SK-N-SH treated with all-trans-retinoic acid at 6 μM for 48 hours (cell line): ENCODE data around the gene ABI2.

ENCODE experiments used
- ATAC-seq: fragments of 200-7000 bp; cut with Tn5 transposase; 3 replicates; pipeline ENCODE4 v1.9.1; 2020; ENCODE audit warnings: mild to moderate bottlenecking, moderate library complexity
- ARNTL ChIP-seq: fragments of 450-650 bp; formaldehyde crosslinking; IDR thresholded peaks from 2 replicates; pipeline ENCODE4 v1.5.0; 2020; ENCODE audit warnings: low read depth, mild to moderate bottlenecking, moderate library complexity, borderline replicate concordance
- BACH2 ChIP-seq: fragments of 250-450 bp; sonication (Bioruptor Pico); IDR thresholded peaks from 2 replicates; pipeline ENCODE4 v1.9.0; 2021; ENCODE audit warnings: mild to moderate bottlenecking, borderline replicate concordance
- CSDC2 ChIP-seq: fragments of 250-450 bp; sonication (Bioruptor Pico); IDR thresholded peaks from 2 replicates; pipeline ENCODE4 v1.5.0; 2020; ENCODE audit warnings: mild to moderate bottlenecking, moderate library complexity
- ESRRG ChIP-seq: fragments of 250-450 bp; sonication (Bioruptor Pico); IDR thresholded peaks from 2 replicates; pipeline ENCODE4 v1.6.1; 2021; ENCODE audit warnings: mild to moderate bottlenecking
- GLIS3 ChIP-seq: fragments of 250-450 bp; sonication (Bioruptor Pico); IDR thresholded peaks from 2 replicates; pipeline ENCODE4 v1.5.0; 2020; ENCODE audit warnings: mild to moderate bottlenecking, moderate library complexity
- ISL1 ChIP-seq: fragments of 250-450 bp; sonication (Bioruptor Pico); IDR thresholded peaks from 2 replicates; pipeline ENCODE4 v2.1.2; 2022; ENCODE audit warnings: mild to moderate bottlenecking, moderate library complexity
- OSR1 ChIP-seq: fragments of 250-450 bp; sonication (Bioruptor Pico); IDR thresholded peaks from 2 replicates; pipeline ENCODE4 v1.8.0; 2022; ENCODE audit warnings: moderate library complexity, mild to moderate bottlenecking, inconsistent platforms
- PATZ1 ChIP-seq: fragments of 250-450 bp; sonication (Bioruptor Pico); IDR thresholded peaks from 2 replicates; pipeline ENCODE4 v1.8.0; 2020; ENCODE audit warnings: mild to moderate bottlenecking, moderate library complexity, borderline replicate concordance
- POU6F1 ChIP-seq: fragments of 250-450 bp; sonication (Bioruptor Pico); IDR thresholded peaks from 2 replicates; pipeline ENCODE4 v1.8.0; 2021; ENCODE audit warnings: low read depth, mild to moderate bottlenecking, moderate library complexity, borderline replicate concordance
- PPARA ChIP-seq: fragments of 250-450 bp; sonication (Bioruptor Pico); IDR thresholded peaks from 2 replicates; pipeline ENCODE4 v1.5.0; 2020; ENCODE audit warnings: mild to moderate bottlenecking, borderline replicate concordance
- RARB ChIP-seq: fragments of 250-450 bp; sonication (Bioruptor Pico); IDR thresholded peaks from 2 replicates; pipeline ENCODE4 v1.8.0; 2021; ENCODE audit warnings: mild to moderate bottlenecking, moderate library complexity
- SNAI2 ChIP-seq: fragments of 250-450 bp; sonication (Bioruptor Pico); IDR thresholded peaks from 2 replicates; pipeline ENCODE4 v1.5.0; 2020; ENCODE audit warnings: mild to moderate bottlenecking, moderate library complexity
- TCF4 ChIP-seq: fragments of 250-450 bp; sonication (Bioruptor Pico); IDR thresholded peaks from 2 replicates; pipeline ENCODE4 v1.8.0; 2021; ENCODE audit warnings: mild to moderate bottlenecking, moderate library complexity, borderline replicate concordance
- TOX ChIP-seq: fragments of 250-450 bp; sonication (Bioruptor Pico); IDR thresholded peaks from 2 replicates; pipeline ENCODE4 v1.8.0; 2021; ENCODE audit warnings: mild to moderate bottlenecking, moderate library complexity, borderline replicate concordance
- ZC3H10 ChIP-seq: fragments of 250-450 bp; sonication (Bioruptor Pico); IDR thresholded peaks from 2 replicates; pipeline ENCODE4 v1.5.1; 2021; ENCODE audit warnings: mild to moderate bottlenecking, moderate library complexity
- ZFP3 ChIP-seq: fragments of 250-450 bp; sonication (Bioruptor Pico); IDR thresholded peaks from 2 replicates; pipeline ENCODE4 v1.5.0; 2020; ENCODE audit warnings: mild to moderate bottlenecking, moderate library complexity
- ZFP30 ChIP-seq: fragments of 450-650 bp; formaldehyde crosslinking; IDR thresholded peaks from 2 replicates; pipeline ENCODE4 v1.5.0; 2022; ENCODE audit warnings: mild to moderate bottlenecking, moderate library complexity
- ZNF565 ChIP-seq: fragments of 450-650 bp; formaldehyde crosslinking; conservative IDR thresholded peaks from 2 replicates; pipeline ENCODE4 v1.5.0; 2020; ENCODE audit warnings: low read depth, mild to moderate bottlenecking, moderate library complexity
- ZNF70 ChIP-seq: fragments of 450-650 bp; formaldehyde crosslinking; IDR thresholded peaks from 2 replicates; pipeline ENCODE4 v1.5.0; 2020; ENCODE audit warnings: mild to moderate bottlenecking, moderate library complexity
- ZNF8 ChIP-seq: fragments of 450-650 bp; formaldehyde crosslinking; IDR thresholded peaks from 2 replicates; pipeline ENCODE4 v1.5.0; 2020; ENCODE audit warnings: mild to moderate bottlenecking, moderate library complexity
- TF ChIP-seq, protein P1 (sequence below): fragments of 250-450 bp; sonication (Bioruptor Pico); IDR thresholded peaks from 2 replicates; pipeline ENCODE4 v1.5.1; 2021; ENCODE audit warnings: mild to moderate bottlenecking, moderate library complexity
- TF ChIP-seq, protein P2 (sequence below): fragments of 250-450 bp; sonication (Bioruptor Pico); IDR thresholded peaks from 2 replicates; pipeline ENCODE4 v1.5.0; 2020; ENCODE audit warnings: mild to moderate bottlenecking, moderate library complexity

Gene ABI2

DNA sequence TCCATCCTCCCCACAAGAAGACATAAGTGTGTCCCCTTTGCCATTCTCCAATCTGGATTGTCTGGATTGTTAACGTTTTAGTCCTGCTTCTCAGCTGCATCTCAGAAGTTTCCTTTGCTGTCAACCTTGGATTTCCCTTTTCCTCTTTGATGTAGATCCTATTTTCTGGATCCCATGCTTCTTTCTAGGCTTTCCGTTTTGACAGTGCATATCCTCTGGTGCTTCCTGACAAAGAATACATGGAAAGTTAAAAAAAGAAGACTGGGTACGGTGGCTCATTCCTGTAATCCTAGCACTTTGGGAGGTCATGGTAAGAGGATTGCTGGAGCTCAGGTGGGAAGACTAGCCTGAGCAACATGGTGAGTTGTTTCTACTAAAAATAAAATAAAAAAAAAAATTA, 26.8 kb downstream of the ABI2 start:
- TF ChIP-seq ZFP30 (no peak), POU6F1 (CRISPR knock-in tag) (no peak), OSR1 (no peak), ISL1 (CRISPR knock-in tag) (no peak), TCF4 (no peak), PPARA (CRISPR knock-in tag) (no peak), ZNF565 (CRISPR knock-in tag) (no peak), SNAI2 (CRISPR knock-in tag) (no peak), CSDC2 (CRISPR knock-in tag) (no peak), ZFP3 (CRISPR knock-in tag) (no peak), PATZ1 (CRISPR knock-in tag) (no peak)
- ATAC-seq = no peak

- no peak for ATAC-seq
- TF ChIP-seq ZNF70 (no peak), ESRRG (CRISPR knock-in tag) (no peak), CSDC2 (CRISPR knock-in tag) (no peak), ZFP30 (no peak), POU6F1 (CRISPR knock-in tag) (no peak), PPARA (CRISPR knock-in tag) (no peak), TOX (CRISPR knock-in tag) (no peak)
- TF ChIP-seq, protein P1, sequence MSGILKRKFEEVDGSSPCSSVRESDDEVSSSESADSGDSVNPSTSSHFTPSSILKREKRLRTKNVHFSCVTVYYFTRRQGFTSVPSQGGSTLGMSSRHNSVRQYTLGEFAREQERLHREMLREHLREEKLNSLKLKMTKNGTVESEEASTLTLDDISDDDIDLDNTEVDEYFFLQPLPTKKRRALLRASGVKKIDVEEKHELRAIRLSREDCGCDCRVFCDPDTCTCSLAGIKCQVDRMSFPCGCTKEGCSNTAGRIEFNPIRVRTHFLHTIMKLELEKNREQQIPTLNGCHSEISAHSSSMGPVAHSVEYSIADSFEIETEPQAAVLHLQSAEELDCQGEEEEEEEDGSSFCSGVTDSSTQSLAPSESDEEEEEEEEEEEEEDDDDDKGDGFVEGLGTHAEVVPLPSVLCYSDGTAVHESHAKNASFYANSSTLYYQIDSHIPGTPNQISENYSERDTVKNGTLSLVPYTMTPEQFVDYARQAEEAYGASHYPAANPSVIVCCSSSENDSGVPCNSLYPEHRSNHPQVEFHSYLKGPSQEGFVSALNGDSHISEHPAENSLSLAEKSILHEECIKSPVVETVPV = no peak
Measured at GRCh38 chr2:203359450-203359849, 31.3 kb downstream of the ABI2 start.

DNA sequence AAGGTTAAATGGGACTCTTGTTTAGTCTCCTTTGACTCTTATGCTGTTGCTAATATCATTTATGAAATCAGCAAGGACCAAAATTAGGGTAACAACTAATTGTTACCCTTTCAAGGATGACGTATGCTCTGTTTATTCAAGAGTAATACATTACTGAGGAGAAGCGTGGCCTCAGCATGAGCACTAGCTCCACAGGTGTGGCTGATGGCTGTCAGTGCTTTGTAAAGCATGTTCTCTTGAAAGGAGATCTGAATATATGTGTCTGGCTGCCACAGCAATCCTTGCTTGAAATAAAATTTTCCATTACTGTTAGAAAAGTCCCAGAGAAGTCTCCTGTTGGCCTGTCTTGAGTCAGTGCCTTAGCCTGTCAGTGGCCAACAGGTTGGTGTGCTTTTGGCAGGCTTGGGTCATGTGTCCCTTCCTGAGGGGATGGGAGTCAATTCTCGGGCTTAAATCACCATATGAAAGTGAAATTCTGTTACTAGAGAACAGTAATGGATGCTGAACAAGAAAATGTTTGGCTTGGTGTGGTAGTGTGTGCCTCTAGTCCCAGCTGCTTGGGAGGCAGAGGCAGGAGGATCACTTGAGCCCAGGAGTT, 32.7 kb downstream of the ABI2 start:
- ATAC-seq = peak; percentile 37
- no peak for TF ChIP-seq PPARA (CRISPR knock-in tag)
- no peak for TF ChIP-seq BACH2 (CRISPR knock-in tag)
- TF ChIP-seq ZFP30 = no peak
- no peak for TF ChIP-seq ARNTL (CRISPR knock-in tag)
- TF ChIP-seq POU6F1 (CRISPR knock-in tag) = no peak
- no peak for TF ChIP-seq ZNF565 (CRISPR knock-in tag)
- no peak for TF ChIP-seq ZFP3 (CRISPR knock-in tag)
- no peak for TF ChIP-seq CSDC2 (CRISPR knock-in tag)
- no peak for TF ChIP-seq ZNF70
- no peak for TF ChIP-seq SNAI2 (CRISPR knock-in tag)
- no peak for TF ChIP-seq ZC3H10 (CRISPR knock-in tag)

DNA sequence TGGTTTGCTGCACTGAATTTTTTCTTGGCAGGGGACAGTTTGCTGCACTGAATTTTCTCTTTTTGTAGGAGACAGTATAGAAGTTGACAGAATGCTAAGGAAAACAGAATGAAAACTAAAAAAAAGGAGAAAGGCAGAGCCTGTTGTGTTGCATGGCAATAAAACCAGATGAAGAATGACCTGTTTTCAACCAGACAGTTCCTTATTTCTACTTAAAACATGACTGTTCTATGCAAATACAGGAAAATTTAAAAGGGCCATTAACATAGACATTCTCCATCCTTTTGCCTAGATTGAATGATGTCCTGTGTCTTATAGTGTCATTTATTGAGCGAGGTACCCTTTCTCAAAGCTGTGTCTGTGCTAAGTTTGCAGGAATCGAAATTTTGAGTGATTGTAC, 33.3 kb downstream of the ABI2 start:
- ATAC-seq = peak; percentile 32
- TF ChIP-seq ARNTL (CRISPR knock-in tag) = no peak
- TF ChIP-seq, protein P1 = no peak
- TF ChIP-seq TCF4 = no peak
- no peak for TF ChIP-seq ZNF8 (CRISPR knock-in tag)
- TF ChIP-seq ZNF70 = no peak
- no peak for TF ChIP-seq ZNF565 (CRISPR knock-in tag)
- TF ChIP-seq ZFP30 = no peak
- TF ChIP-seq GLIS3 (CRISPR knock-in tag) = no peak
- TF ChIP-seq ISL1 (CRISPR knock-in tag) = no peak
- TF ChIP-seq OSR1 = no peak
- no peak for TF ChIP-seq PPARA (CRISPR knock-in tag)
- TF ChIP-seq ESRRG (CRISPR knock-in tag) = no peak
- TF ChIP-seq RARB (CRISPR knock-in tag) = no peak
- TF ChIP-seq ZFP3 (CRISPR knock-in tag) = no peak
- TF ChIP-seq, protein P2, sequence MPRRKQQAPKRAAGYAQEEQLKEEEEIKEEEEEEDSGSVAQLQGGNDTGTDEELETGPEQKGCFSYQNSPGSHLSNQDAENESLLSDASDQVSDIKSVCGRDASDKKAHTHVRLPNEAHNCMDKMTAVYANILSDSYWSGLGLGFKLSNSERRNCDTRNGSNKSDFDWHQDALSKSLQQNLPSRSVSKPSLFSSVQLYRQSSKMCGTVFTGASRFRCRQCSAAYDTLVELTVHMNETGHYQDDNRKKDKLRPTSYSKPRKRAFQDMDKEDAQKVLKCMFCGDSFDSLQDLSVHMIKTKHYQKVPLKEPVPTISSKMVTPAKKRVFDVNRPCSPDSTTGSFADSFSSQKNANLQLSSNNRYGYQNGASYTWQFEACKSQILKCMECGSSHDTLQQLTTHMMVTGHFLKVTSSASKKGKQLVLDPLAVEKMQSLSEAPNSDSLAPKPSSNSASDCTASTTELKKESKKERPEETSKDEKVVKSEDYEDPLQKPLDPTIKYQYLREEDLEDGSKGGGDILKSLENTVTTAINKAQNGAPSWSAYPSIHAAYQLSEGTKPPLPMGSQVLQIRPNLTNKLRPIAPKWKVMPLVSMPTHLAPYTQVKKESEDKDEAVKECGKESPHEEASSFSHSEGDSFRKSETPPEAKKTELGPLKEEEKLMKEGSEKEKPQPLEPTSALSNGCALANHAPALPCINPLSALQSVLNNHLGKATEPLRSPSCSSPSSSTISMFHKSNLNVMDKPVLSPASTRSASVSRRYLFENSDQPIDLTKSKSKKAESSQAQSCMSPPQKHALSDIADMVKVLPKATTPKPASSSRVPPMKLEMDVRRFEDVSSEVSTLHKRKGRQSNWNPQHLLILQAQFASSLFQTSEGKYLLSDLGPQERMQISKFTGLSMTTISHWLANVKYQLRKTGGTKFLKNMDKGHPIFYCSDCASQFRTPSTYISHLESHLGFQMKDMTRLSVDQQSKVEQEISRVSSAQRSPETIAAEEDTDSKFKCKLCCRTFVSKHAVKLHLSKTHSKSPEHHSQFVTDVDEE = no peak
